ENCODE measurements around the gene RDM1. TPM values are rescaled to one million over a fixed set of nuclear protein-coding genes. Genes with fewer than 3 reads are reported as not detected.

RDM1 gene
- total RNA-seq, 2 donors from 2014 or later: not detected

DNA sequence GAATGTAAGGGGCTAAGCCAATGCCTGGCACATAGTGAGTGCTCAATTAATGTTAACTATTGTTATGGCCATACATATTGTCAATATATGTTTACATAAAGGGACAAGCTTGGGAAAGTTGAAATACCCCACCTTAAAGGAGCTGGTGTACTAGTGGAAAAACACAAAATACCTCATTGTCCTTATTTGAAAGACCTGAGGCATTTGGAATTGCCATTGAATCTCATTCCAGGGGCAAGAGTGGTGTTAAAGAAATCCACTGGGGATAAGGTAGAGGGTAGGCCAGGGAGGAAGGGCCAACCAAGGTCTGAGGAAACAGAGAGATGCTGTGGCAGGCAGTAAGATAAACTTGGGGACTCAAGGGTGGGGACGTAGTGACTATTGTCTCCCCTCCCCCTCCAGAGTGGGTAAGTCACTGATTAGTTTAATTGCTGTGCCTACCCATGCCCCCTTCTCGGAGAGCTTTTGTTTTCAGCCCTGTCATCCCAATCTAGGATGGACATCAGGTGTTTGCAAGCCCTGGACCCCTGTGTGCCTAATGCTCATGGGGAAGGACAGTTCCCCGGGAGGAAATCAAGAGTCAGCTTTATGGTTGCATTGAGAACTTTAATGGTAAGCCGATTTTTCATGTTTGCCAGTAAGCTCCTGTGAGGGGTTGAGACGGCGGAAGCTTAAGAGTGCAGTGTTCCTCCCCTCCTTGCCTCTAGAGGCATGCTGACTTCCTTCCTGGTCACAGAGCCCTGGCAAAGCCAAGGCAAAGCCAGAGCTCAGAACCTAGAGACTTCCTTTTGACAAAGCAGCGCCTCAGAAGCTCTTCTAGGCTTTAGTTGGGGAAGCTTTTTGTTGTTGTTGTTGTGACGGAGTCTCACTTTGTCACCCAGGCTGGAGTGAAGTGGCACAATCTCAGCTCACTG is 59.4 kb downstream of the RDM1 start:
- Histone ChIP-seq H3K27ac (no peak overlapping the region), H3K4me1 (peaks cover 0 to 4% of the 10 kb centered on the region in 2 donors), H3K27me3 (no peaks in the 10 kb centered on the region), H3K36me3 (no peaks in the 10 kb centered on the region), H3K4me3 (no peak overlapping the region), H3K9me3 (no peaks in the 10 kb centered on the region)
- no peak for DNase-seq (ENCODE audit: low spot score)
- TF ChIP-seq, protein P1, sequence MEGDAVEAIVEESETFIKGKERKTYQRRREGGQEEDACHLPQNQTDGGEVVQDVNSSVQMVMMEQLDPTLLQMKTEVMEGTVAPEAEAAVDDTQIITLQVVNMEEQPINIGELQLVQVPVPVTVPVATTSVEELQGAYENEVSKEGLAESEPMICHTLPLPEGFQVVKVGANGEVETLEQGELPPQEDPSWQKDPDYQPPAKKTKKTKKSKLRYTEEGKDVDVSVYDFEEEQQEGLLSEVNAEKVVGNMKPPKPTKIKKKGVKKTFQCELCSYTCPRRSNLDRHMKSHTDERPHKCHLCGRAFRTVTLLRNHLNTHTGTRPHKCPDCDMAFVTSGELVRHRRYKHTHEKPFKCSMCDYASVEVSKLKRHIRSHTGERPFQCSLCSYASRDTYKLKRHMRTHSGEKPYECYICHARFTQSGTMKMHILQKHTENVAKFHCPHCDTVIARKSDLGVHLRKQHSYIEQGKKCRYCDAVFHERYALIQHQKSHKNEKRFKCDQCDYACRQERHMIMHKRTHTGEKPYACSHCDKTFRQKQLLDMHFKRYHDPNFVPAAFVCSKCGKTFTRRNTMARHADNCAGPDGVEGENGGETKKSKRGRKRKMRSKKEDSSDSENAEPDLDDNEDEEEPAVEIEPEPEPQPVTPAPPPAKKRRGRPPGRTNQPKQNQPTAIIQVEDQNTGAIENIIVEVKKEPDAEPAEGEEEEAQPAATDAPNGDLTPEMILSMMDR (IDR thresholded peaks at IDR 0.05): no peak

DNA sequence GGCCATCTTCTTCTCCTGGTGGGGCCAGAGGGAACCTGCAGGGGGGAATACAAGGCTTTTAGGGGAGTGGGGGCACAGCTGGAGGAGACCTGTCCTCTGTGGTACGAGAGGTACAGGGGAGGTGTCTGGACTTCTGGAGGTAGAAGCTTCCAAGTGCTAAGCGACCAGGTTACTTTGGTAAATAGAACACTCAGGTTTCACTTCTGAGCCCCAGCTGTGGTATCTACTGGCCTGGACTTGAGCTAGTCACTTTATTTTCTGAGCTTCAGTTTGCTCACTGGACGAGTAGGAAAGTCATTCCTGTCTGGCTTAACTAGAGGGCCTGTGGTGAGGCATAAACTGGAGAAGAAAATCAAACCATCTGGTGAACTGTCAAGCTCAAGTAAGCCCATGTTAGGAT is 61.8 kb downstream of the RDM1 start, which contains the start of gene HEATR9:
Gene HEATR9, minus strand, starts transcription at position 155 of the 400 bp plus-strand sequence. Its CDS starts 149 bp downstream, at position 6.
- Histone ChIP-seq H3K4me1 (peaks cover 0 to 4% of the 10 kb centered on the region in 2 donors), H3K9me3 (no peaks in the 10 kb centered on the region), H3K4me3 (no peak within 1 kb of the TSS), H3K36me3 (no peaks in the 10 kb centered on the region), H3K27me3 (no peaks in the 10 kb centered on the region), H3K27ac (no peak within 1 kb of the TSS)
- DNase-seq (ENCODE audit: low spot score): no peak
- TF ChIP-seq, protein P1 (IDR thresholded peaks at IDR 0.05): no peak

Other genes with a start within 250 kb of the RDM1 start
- 10 to 100 TPM; 39.2 to 61.9 TPM for gene RASL10B, start 199.1 kb downstream of the RDM1 start, total RNA-seq
- not detected for gene GAS2L2, start 177.5 kb downstream of the RDM1 start, total RNA-seq
- not detected for gene C17orf50, start 169.9 kb downstream of the RDM1 start, total RNA-seq
- 10 to 100 TPM; 10.5 to 14.9 TPM for gene MMP28, start 135.1 kb downstream of the RDM1 start, total RNA-seq
- 10 to 100 TPM; 25.7 to 31.7 TPM for gene TAF15, start 121.3 kb downstream of the RDM1 start, total RNA-seq
- not detected for gene HEATR9, start 61.9 kb downstream of the RDM1 start, total RNA-seq
- gene CCL5, start 50.4 kb downstream of the RDM1 start, total RNA-seq: 1 to 10 TPM; 1.0 to 3.1 TPM
- gene LYZL6, start 12.9 kb upstream of the RDM1 start, total RNA-seq: not detected
- gene CCL16, start 50.7 kb upstream of the RDM1 start, total RNA-seq: not detected
- gene CCL14, start 56.0 kb upstream of the RDM1 start, total RNA-seq: 10 to 100 TPM in 1 of 2 donors, 1 to 10 TPM in 1; 4.1 to 13.0 TPM
- gene CCL15, start 70.8 kb upstream of the RDM1 start, total RNA-seq: not detected
- gene CCL23, start 87.2 kb upstream of the RDM1 start, total RNA-seq: not detected
- 1 to 10 TPM; 1.0 to 3.6 TPM for gene CCL18, start 133.5 kb upstream of the RDM1 start, total RNA-seq
- 1 to 10 TPM; 1.0 to 2.0 TPM for gene CCL3, start 159.4 kb upstream of the RDM1 start, total RNA-seq
- gene CCL4, start 173.1 kb upstream of the RDM1 start, total RNA-seq: 1 to 10 TPM; 1.7 to 2.8 TPM
- not detected for gene TBC1D3B, start 245.9 kb upstream of the RDM1 start, total RNA-seq